MCF 10A (cell line): Measurements from ENCODE around the gene PDCD2L. TPM values are rescaled to one million over a fixed set of nuclear protein-coding genes. Genes with fewer than 3 reads are reported as not detected.

Source experiments
- BruUV-seq: library from RNA; stranded (reverse); fragments of 400-500 nt; replicated peaks from 2 replicates; lab custom pipeline; 2021; lab: Mats Ljungman, UMichigan
- CTCF ChIA-PET: fragments of 300-600 bp; sonication (Branson Sonifier 250); formaldehyde crosslinking; extraction: SDS; loops from one replicate; lab custom pipeline; 2021; ENCODE audit warnings: antibody characterized with exemption, inconsistent platforms; lab: Yijun Ruan, JAX
- POLR2A ChIA-PET: fragments of 300-600, 350-650 bp; sonication (Branson Sonifier 250); formaldehyde crosslinking; extraction: SDS; loops from one replicate; lab custom pipeline; 2020; ENCODE audit warnings: antibody characterized with exemption, inconsistent platforms; lab: Yijun Ruan, JAX
- DNase-seq: peaks from one replicate; pipeline ENCODE4 v3.0.0-alpha.2; 2018; ENCODE audit not compliant: unreplicated experiment
- H3K27ac Mint-ChIP-seq: one replicate; pipeline ENCODE4 v1.8.0; 2022; ENCODE audit warnings: mild to moderate bottlenecking, low read depth, mixed read lengths; ENCODE audit not compliant: unreplicated experiment
- H3K27me3 Mint-ChIP-seq: one replicate; pipeline ENCODE4 v1.8.0; 2022; ENCODE audit warnings: mixed read lengths; ENCODE audit not compliant: insufficient read depth, unreplicated experiment
- H3K36me3 Mint-ChIP-seq: one replicate; pipeline ENCODE4 v1.8.0; 2022; ENCODE audit warnings: mild to moderate bottlenecking, moderate library complexity, mixed read lengths; ENCODE audit not compliant: insufficient read depth, unreplicated experiment
- H3K4me1 Mint-ChIP-seq: one replicate; pipeline ENCODE4 v1.8.0; 2022; ENCODE audit warnings: mixed read lengths; ENCODE audit not compliant: insufficient read depth, unreplicated experiment
- H3K4me3 Mint-ChIP-seq: one replicate; pipeline ENCODE4 v1.8.0; 2022; ENCODE audit warnings: mild to moderate bottlenecking, moderate library complexity, mixed read lengths; ENCODE audit not compliant: unreplicated experiment
- H3K9me3 Mint-ChIP-seq: one replicate; pipeline ENCODE4 v1.8.0; 2022; ENCODE audit warnings: mixed read lengths; ENCODE audit not compliant: unreplicated experiment
- CTCF ChIP-seq: fragments of 200-600 bp; IDR thresholded peaks from one replicate; pipeline ENCODE4 v1.8.0; 2022; ENCODE audit warnings: antibody characterized with exemption, mild to moderate bottlenecking; ENCODE audit not compliant: unreplicated experiment
- intact Hi-C: fragments of 100-400 bp; cut with micrococcal nuclease; formaldehyde crosslinking; loops from 2 replicates; pipeline ENCODE4 v1.14.1; 2022
- total RNA-seq: library from RNA; stranded (reverse); gene quantifications from 2 replicates; pipeline ENCODE4 v1.2.3, GENCODE V29; 2022

Gene PDCD2L
- total RNA-seq, 1 experiment from 2014 or later = 24.4 TPM

- H3K27me3 Mint-ChIP-seq = no peaks in the 10 kb centered on the region
- no peak overlapping the region for H3K4me3 Mint-ChIP-seq
- H3K27ac Mint-ChIP-seq = no peak overlapping the region
- H3K4me1 Mint-ChIP-seq = no peaks in the 10 kb centered on the region
- DNase-seq = no peak
- ChIA-PET POLR2A (no interaction called here), CTCF (interaction anchor here (0.6 to 0.7 kb wide), 3 partner anchors 61 to 1060 kb away, joined by 3 read pairs; no protein-coding TSS in a partner anchor)
- peaks cover 39% of the 10 kb centered on the region for H3K36me3 Mint-ChIP-seq
- no TSS peak for BruUV-seq
- intact Hi-C loops = no loop called here
- H3K9me3 Mint-ChIP-seq = no peaks in the 10 kb centered on the region
- no peak for TF ChIP-seq CTCF
Observed at GRCh38 chr19:34409189-34410164, 5.3 kb downstream of the PDCD2L start.

GRCh38 chr19:34411216-34411615 is 7.0 kb downstream of the PDCD2L start:
- POLR2A ChIA-PET = interaction anchor here (0.9 kb wide), 1 partner anchor 17 kb away, joined by 6 read pairs; the partner anchor contains the start of gene UBA2
- no peaks in the 10 kb centered on the region for H3K9me3 Mint-ChIP-seq
- peaks cover 3% of the 10 kb centered on the region for H3K4me1 Mint-ChIP-seq
- no peak overlapping the region for H3K27ac Mint-ChIP-seq
- DNase-seq = no peak
- CTCF ChIA-PET = interaction anchor here (1.3 kb wide), 1 partner anchor 19 kb away, joined by 4 read pairs; no protein-coding TSS in a partner anchor
- H3K4me3 Mint-ChIP-seq = no peak overlapping the region
- peaks cover 55% of the 10 kb centered on the region for H3K36me3 Mint-ChIP-seq
- no TSS peak for BruUV-seq
- H3K27me3 Mint-ChIP-seq = no peaks in the 10 kb centered on the region
- intact Hi-C loops = no loop called here
- TF ChIP-seq CTCF = no peak

- BruUV-seq = no TSS peak
- Mint-ChIP-seq H3K36me3 (peaks cover 66% of the 10 kb centered on the region), H3K4me1 (peaks cover 5% of the 10 kb centered on the region), H3K27me3 (no peaks in the 10 kb centered on the region), H3K27ac (peak overlapping the region; percentile 13), H3K4me3 (no peak overlapping the region), H3K9me3 (no peaks in the 10 kb centered on the region)
- no peak for TF ChIP-seq CTCF
- intact Hi-C loops = no loop called here
- CTCF ChIA-PET = interaction anchor here (0.6 kb wide), 1 partner anchor 54 kb away, joined by 4 read pairs; no protein-coding TSS in a partner anchor
- peak; percentile 36 for DNase-seq
- POLR2A ChIA-PET = interaction anchor here (1.1 to 1.4 kb wide), 3 partner anchors 10 to 12 kb away, joined by 3 to 5 read pairs (median 3); partner anchors contain the start of gene PDCD2L
Observed at GRCh38 chr19:34416021-34416545, 11.9 kb downstream of the PDCD2L start.

- intact Hi-C loops = no loop called here
- Mint-ChIP-seq H3K27me3 (no peaks in the 10 kb centered on the region), H3K4me3 (no peak overlapping the region), H3K27ac (no peak overlapping the region), H3K36me3 (peaks cover 65% of the 10 kb centered on the region), H3K9me3 (no peaks in the 10 kb centered on the region), H3K4me1 (peaks cover 5% of the 10 kb centered on the region)
- no peak for TF ChIP-seq CTCF
- ChIA-PET CTCF (no interaction called here), POLR2A (no interaction called here)
- DNase-seq = no peak
- BruUV-seq = no TSS peak
Observed at GRCh38 chr19:34418300-34418699, 14.1 kb downstream of the PDCD2L start.
